NCI-H345 (cell line): ENCODE results near the gene ITGA8.
"Not testable (repeated sequence)": the region's sequence is repeated elsewhere in the genome, so short reads cannot be mapped to it uniquely, and the experiment has no call there.

Experiments
- DNase-seq: peaks from one replicate; lab custom pipeline; 2025; lab: John Stamatoyannopoulos, UW

ITGA8 gene

DNA sequence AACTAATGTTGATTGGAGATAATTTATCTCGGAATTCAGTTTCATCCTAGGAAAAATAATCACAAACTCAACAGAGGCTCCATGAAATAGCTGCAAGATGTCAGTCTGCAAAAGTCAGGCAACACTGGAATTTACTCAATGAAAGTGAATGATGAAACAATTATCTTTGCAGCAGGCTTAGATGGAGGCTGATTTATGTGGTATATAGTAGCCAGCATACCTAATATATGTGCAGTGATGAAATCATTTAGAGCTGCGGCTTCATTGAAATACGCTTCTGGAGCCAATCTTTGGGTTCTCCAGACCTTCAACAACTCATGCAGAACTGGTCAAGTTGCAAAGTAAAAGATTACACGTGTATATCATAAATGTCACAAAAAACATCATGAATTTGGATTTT, 113.3 kb downstream of the ITGA8 start:
- DNase-seq, result no peak

DNA sequence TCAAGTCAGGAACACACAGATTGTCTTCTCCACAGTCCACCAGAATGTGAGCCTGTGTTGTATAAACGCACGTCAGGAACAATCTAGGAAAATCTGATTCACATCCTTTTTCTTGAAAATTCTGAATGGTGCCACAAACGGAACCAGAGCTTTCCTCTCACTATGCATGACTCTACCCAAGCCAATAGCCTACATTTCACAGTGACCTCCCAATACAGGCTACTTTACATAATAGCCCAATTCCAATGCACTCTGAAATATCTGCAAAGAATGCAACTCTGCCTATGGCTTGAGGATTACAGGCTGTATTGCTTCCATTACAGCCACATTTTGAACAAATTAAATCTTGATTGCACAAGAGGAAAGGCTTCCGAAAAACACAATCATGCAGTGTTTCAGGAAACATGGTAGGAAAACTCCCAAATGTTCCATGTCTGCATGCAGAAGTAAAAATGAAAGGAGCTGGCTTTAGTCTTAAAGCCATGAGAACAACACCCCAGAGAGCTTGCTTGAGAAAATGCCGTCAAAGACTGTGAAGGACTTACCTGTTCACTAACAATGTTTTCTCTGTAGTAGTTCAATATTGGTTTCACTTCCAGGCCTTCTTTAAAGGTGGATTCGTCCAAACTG, 113.9 kb downstream of the ITGA8 start:
- no peak for DNase-seq

- DNase-seq, result no peak
Measured at GRCh38 chr10:15603446-15604011, 116.2 kb downstream of the ITGA8 start.

DNA sequence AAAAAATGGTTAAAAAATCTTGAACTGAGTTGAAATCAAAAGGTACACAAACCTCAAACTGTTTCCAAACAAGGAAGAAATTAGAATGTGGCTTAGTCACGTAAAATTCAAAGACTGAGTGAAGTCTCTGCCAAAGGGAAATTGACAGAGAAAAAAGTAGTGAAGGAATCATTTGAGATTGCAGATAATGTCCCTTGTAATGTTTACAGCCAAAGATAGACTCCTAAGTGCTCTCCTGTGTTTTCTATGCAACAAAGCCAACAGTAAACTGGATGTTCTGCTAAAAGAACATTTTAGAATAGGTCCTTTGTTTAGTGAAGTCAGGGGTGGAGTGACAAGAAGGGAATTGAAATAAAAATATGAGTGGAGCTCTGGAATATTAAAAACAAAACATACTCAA, 117.9 kb downstream of the ITGA8 start:
- DNase-seq, result no peak

DNA sequence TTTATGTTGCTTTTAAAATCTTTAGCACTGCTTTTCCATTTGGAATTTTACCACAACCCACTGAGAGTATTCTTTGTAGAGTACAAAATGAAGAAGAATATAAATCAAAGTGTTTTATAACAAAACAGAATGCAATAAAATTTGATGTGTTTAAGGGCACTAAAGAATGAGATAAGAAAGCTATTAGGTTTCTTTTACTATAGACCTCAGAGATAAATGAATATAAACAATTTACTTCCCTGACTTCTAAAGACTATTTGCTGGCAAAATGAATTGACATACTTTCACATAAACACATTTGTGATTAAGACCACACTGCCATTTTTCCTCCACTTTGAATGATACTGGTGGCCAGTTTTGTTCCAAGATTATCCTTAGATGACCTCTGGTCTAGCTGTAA, 124.5 kb downstream of the ITGA8 start:
- DNase-seq, result no peak

DNA sequence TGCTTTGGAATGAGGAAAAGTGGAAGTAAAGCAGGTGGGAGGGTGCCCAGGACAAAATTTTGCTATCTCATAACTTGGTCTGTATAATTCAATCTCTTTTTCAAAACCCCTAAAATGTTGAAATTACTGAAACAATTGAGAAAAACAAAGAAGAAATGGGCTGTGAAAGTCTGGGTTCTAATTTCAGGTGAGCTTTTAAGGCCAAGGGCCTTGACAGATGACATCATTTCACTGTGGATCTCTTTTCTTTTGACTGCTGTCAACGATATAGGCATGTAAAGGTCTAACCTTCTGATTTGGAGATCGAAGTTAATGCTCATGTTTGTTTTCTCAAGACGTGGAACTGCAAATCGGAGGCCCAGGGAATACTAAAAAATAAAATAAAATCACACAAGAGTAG, 127.8 kb downstream of the ITGA8 start:
- no peak for DNase-seq

GRCh38 chr10:15591431-15591830, 128.3 kb downstream of the ITGA8 start:
- DNase-seq, result no peak

- no peak for DNase-seq
Measured at GRCh38 chr10:15588635-15589508, 130.8 kb downstream of the ITGA8 start.

DNA sequence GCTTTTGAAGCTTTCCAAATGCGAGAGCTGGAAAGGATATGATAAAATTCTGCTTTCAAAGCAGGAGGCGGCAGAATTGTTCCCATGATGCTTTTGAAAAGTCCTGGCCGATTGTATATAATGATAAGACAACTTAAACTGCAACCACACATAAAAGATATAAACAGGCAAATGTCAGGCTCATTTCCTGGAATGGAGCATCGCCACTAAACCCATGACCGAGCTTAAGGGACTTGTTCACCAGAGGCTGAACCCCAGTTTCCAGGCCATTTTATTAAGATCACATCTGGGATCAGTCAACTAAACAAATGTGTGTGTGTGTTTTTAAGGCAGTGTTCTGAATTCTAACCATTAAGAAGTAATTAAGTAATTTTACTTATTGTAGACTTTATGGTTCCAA, 131.6 kb downstream of the ITGA8 start:
- no peak for DNase-seq

GRCh38 chr10:15587271-15587670, 132.5 kb downstream of the ITGA8 start:
- no peak for DNase-seq

DNA sequence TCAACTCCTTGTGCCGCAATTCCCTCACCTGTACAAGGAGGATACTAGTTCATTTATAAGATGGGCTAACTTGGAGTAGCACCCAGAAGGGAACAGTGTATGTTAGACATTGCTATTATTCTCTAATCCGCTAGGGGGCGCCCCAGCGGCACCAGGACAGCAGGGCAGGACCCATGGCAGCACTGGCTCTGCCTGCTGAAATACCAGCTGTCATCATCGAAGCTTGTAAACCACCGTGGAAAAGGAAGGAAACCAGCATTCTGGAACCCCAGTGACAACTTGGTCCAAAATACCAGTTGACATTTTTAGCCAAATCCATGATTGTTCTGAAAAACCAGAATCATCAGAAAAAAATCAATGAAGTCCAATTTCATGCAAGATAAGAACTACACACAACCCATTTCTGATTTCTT, 134.4 kb downstream of the ITGA8 start:
- no peak for DNase-seq

DNA sequence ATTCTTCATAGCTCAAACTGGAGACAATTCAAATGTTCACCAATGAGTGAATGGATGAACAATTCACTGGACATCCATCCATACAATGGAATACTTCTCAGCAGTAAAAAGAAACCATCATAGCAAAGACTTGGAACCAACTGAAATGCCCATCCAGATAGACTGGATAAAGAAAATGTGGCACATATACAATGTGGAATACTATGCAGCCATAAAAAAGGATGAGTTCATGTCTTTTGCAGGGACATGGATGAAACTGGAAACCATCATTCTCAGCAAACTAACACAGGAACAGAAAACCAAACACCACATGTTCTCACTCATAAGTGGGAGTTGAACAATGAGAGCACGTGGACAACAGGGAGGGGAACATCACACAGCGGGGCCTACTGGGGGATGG, 136.8 kb downstream of the ITGA8 start:
- DNase-seq, result not testable (repeated sequence)

DNA sequence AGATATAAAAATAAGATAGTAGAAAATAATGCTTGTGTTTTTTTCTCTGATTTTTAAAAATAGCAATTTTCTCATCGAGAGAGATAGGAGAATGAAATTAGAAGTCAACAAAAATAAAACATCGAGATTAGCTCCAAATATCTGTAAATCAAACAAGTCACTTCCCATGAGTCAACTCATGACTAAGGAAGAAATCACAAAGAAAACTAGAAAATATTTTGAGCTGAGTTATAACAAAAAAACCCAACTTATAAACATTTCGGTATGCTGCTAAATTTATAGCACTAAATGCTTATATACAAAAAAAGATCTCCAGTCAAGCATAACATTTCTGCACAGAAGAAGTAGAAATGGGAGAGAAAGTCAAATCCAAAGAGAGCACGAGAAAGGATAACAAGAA, 140.1 kb downstream of the ITGA8 start:
- no peak for DNase-seq

DNA sequence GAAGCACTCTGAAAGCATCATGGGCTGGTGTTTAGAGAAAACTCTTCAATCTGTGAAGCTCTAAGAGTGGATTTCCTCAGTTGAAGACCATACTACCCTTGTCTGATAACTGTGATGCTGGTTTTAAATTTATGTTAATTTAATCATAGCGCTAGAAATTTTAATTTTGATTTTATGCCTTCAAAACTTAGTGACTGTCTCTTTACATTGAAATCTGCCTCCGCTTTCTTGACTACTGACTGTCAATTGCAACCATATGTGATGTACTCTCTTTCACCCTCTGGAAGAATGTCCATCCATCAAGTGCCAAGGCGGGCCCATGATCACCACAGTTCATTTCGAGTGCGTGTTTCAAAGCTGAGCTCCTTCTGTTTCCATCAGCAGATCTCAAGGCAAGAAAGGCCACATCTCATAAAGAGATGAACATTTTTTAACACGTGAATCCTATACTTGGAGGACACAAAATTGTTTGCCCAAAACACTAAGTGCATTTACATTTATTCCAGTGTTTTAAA, 147.1 kb downstream of the ITGA8 start:
- DNase-seq, result no peak

- DNase-seq, result no peak
Measured at GRCh38 chr10:15571575-15571974, 148.1 kb downstream of the ITGA8 start.

- DNase-seq, result no peak
Measured at GRCh38 chr10:15570738-15571339, 148.9 kb downstream of the ITGA8 start.

GRCh38 chr10:15567952-15568351, 151.8 kb downstream of the ITGA8 start:
- no peak for DNase-seq

- no peak for DNase-seq
Measured at GRCh38 chr10:15563246-15563645, 156.5 kb downstream of the ITGA8 start.

DNA sequence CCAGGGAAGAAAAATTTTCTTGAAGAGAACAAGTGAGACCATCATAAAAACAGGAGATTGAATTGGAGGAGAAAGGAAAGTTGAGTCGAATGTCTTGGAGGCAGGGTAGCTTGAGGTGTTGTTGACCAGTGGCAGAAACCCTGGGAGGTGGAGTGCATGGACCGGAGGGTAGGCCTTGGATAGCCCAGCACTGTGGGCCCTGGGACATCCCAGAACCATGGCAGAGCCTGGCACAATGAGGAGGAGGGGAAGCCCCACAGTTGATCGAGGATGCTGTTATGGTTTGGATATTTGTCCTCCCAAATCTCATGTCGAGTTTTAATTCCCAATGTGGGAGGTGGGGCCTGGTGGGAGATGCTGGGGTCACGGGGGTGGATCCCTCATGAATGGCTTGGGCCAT, 157.1 kb downstream of the ITGA8 start:
- DNase-seq, result no peak

- DNase-seq, result no peak
Measured at GRCh38 chr10:15562116-15562515, 157.6 kb downstream of the ITGA8 start.

GRCh38 chr10:15558136-15558535, 161.6 kb downstream of the ITGA8 start:
- no peak for DNase-seq

DNA sequence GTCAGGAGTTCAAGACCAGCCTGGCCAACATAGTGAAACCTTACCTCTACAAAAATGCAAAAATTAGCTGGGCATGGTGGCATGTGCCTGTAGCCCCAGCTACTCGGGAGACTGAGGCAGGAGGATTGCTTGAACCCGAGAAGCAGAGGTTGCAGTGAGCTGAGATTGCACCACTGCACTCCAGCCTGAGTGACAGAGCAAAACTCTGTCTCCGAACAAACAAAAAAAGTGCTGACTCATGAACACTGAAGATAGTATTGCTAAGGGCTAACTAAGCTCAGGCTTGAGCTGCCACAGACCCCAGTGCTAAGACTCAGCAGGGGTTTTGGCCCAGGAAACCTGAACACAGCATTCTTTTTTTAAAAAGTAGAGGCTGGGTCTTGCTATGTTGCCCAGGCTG, 162.6 kb downstream of the ITGA8 start:
- DNase-seq, result not testable (repeated sequence)

DNA sequence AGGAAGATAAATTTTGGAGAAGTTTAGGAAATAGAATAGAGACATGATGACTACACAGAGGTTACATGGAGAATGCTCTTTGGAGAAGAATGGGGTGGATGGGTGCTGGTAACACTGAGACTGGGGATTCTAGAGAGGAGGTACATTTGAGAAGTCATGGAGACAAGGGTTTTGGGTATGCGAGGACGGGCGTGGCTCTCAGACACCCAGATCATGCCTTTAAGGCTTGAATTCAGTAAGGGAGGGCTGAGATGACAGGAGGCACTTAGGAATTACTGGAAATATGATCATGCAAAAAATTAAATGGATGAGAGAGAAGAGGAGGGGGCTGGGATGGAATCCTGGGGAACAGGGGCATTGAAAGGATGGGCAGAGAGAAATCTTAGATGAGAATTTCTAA, 168.8 kb downstream of the ITGA8 start:
- DNase-seq, result no peak
